Adipose tissue (tissue), 3 donors: ENCODE data around the gene TEDC2. TPM values are rescaled to one million over a fixed set of nuclear protein-coding genes. Genes with fewer than 3 reads are reported as not detected.
"Not testable (repeated sequence)": the region's sequence is repeated elsewhere in the genome, so short reads cannot be mapped to it uniquely, and the experiment has no call there.

Experiments
- H3K27ac ChIP-seq: one replicate; pipeline ENCODE4 v1.5.1; 2013; ENCODE audit warnings: low read depth, low read length
- WGBS, 3 donors: extraction: QIAGEN DNeasy Blood & Tissue Kit; methylation state at CpG; one replicate each; pipeline ENCODE4 v1.1.7; 2013; 5-methylcytosine and 5-hydroxymethylcytosine counted together
- polyA plus RNA-seq, 3 donors: library from polyadenylated mRNA; stranded (reverse); fragments of 200-250 nt; gene quantifications; one replicate each; pipeline ENCODE4 v1.2.3, GENCODE V29; 2013
- donor health status: healthy with polysubstance abuse.
- donor health status: Bipolar disorder and iron deficiency.
- donor health status: healthy.

Gene TEDC2
- polyA plus RNA-seq, 3 donors, result 0.38 to 0.92 (median 0.45) TPM

- H3K27ac ChIP-seq, result no peak overlapping the region
- 82 to 94% (median 86%) methylated on average over 12 to 14 of the region's 14 CpGs for WGBS, 3 donors
Observed at GRCh38 chr16:2472885-2473445, 13.1 kb downstream of the TEDC2 start.

DNA sequence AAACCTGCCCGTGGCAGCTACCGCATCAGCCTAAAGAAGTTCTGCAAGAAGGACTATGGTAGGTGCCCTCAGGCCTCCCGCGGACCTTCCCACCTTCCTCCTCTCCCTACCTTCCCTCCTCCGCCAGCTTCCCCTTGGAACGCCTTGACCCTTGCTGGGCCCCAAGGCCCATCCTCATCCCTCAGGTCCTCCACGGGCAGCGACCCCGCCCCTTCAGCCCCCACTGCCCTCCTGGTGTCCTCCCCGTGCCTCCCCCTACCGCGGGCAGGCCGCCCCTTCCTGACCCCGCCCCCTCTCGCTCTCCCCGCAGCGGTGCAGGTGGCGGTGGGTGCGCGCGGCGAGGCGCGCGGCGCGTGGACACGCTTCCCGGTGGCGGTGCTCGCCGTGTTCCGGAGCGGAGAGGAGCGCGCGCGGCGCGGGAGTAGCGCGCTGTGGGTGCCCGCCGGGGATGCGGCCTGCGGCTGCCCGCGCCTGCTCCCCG is 13.6 kb downstream of the TEDC2 start:
- 4 to 8% (median 8%) methylated on average over 21 to 49 of the region's 49 CpGs for WGBS, 3 donors
- no peak overlapping the region for H3K27ac ChIP-seq

DNA sequence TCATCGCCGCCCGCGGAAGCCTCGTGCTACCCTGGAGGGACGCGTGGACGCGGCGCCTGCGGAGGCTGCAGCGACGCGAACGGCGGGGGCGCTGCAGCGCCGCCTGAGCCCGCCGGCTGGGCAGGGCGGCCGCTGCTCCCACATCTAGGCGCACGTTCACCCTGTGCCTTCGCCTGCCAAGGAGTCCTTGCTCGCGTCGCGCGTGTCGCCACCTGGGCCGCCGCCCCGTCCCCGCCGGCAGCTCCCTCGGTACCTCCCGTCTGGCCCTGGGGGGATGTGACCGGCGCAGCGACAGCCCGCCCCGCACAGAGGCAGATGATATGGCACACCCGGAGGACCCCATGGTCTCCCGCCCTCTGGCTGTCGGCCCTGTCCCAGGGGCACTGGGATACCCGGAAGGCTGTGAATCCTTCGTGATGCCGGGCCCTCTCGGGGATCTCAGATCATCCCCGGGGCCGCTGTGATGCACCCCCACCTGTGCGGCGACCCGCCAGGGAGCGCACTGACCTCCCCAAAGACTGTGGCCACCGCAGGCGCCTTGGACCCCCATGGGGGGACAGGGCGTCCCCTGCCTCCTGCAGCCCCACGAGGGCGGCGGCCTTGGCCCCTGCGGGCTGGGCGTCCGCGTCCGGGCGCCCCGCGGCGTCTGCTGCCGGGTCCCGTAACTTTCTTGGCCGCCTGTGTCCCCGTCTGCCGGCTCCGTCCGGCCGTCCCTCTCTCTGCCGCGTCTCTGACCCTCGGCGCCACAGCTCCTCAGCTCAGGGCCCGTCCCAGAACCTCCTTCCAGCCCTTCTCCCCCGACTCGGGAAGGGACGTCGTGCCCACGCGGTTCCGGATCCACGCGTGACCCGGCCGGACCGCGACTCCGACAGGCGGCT is 14.3 kb downstream of the TEDC2 start:
- H3K27ac ChIP-seq, result peak overlapping the region; percentile 11
- 0 to 1% (median 0%) methylated on average over 74 to 100 of the region's 100 CpGs for WGBS, 3 donors

- peak within 1 kb of the TSS; percentile 11 for H3K27ac ChIP-seq
- WGBS, 3 donors, result 0 to 1% (median 1%) methylated on average over 23 to 75 of the region's 77 CpGs
Observed at GRCh38 chr16:2474877-2475412, 15.0 kb downstream of the TEDC2 start, which contains the start of gene TBC1D24. TBC1D24 (plus strand) TSS chr16:2475127; CDS start chr16:2496149, 21,022 bp downstream.

DNA sequence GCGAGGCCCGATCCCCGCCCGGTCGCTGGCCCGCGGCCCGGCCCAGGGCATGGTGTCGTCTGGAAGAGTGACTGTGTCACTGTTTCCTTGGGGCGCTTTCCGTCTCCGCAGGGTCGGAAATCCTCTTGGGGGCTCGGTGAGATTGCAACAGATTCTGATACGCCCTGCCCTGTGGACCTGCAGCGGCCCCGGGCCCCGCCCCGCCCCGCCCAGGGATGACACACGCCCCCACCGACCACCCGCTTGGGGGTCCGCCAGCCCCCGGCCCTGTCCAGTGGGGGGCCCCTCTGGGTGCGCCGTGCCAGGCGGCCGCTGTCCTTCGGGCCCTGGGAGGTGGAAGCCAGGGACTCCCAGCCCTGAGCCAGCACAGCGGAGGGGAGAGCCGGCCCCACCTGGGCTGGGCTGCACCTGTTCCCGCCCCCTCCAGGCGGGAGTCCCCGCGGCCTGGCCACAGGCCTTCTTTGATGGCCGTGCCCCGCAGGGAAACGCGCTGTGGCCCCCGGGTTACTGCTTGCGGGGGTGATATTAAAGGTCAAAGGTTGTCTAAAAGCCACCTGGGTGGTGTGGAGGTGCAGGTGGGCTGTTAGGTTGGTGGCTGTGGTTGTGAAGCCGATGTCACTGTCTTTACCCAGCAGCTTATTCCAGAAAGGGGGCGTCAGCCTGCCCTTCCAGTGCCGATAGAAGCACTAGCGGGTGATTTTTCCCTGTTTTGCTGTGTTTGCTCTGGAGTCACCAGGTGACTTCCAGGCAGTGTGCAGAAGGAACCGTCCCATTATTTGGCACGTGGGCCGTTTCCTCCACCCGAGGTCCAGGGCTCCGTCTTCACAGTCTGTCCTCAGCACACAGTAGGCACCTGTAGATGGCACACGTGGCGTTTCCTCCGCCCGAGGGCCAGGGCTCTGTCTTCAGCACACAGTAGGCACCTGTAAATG is 15.8 kb downstream of the TEDC2 start:
- WGBS, 3 donors, result 5 to 14% (median 11%) methylated on average over 51 to 55 of the region's 55 CpGs
- no peak overlapping the region for H3K27ac ChIP-seq

- no peak overlapping the region for H3K27ac ChIP-seq
- WGBS, 3 donors, result 50 to 94% (median 91%) methylated on average over 9 of the region's 9 CpGs
Observed at GRCh38 chr16:2476345-2476720, 16.4 kb downstream of the TEDC2 start.

GRCh38 chr16:2476741-2477140 is 16.8 kb downstream of the TEDC2 start:
- H3K27ac ChIP-seq, result no peak overlapping the region
- WGBS, 3 donors, result 19 to 85% (median 83%) methylated on average over 3 of the region's 3 CpGs

- WGBS, 3 donors, result 74 to 95% (median 95%) methylated on average over 3 of the region's 3 CpGs
- no peak overlapping the region for H3K27ac ChIP-seq
Observed at GRCh38 chr16:2477327-2477726, 17.4 kb downstream of the TEDC2 start.

- no peak overlapping the region for H3K27ac ChIP-seq
- 55 to 79% (median 75%) methylated on average over 8 of the region's 8 CpGs for WGBS, 3 donors
Observed at GRCh38 chr16:2478279-2478678, 18.4 kb downstream of the TEDC2 start.

DNA sequence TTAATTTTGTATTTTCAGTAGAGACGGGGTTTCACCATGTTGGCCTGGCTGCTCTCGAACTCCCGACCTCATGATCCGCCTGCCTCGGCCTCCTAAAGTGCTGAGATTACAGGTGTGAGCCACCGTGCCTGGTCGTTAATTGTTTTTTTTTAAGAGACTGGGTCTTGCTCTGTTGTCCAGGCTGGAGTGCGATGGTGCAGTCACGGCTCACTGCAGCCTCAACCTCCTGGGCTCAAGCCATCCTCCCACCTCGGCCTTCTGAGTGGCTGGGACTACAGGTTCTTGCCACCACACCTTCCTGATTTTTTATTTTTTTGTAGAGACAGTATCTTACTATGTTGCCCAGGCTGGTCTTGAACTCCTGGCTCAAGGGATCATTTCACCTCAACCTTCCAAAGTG is 20.1 kb downstream of the TEDC2 start:
- H3K27ac ChIP-seq, result not testable (repeated sequence)
- 91 to 95% (median 95%) methylated on average over 10 of the region's 10 CpGs for WGBS, 3 donors

- no peak overlapping the region for H3K27ac ChIP-seq
- WGBS, 3 donors, result 45 to 87% (median 80%) methylated on average over 12 of the region's 12 CpGs
Observed at GRCh38 chr16:2480948-2481347, 21.0 kb downstream of the TEDC2 start.

- no peak overlapping the region for H3K27ac ChIP-seq
- 25 to 86% (median 76%) methylated on average over 7 of the region's 7 CpGs for WGBS, 3 donors
Observed at GRCh38 chr16:2481676-2482075, 21.8 kb downstream of the TEDC2 start.

- H3K27ac ChIP-seq, result no peak overlapping the region
- WGBS, 3 donors, result 40 to 74% (median 72%) methylated on average over 13 of the region's 13 CpGs
Observed at GRCh38 chr16:2482249-2482648, 22.3 kb downstream of the TEDC2 start.

GRCh38 chr16:2482708-2483534 is 23.0 kb downstream of the TEDC2 start:
- 34 to 50% (median 48%) methylated on average over 30 to 32 of the region's 32 CpGs for WGBS, 3 donors
- no peak overlapping the region for H3K27ac ChIP-seq

DNA sequence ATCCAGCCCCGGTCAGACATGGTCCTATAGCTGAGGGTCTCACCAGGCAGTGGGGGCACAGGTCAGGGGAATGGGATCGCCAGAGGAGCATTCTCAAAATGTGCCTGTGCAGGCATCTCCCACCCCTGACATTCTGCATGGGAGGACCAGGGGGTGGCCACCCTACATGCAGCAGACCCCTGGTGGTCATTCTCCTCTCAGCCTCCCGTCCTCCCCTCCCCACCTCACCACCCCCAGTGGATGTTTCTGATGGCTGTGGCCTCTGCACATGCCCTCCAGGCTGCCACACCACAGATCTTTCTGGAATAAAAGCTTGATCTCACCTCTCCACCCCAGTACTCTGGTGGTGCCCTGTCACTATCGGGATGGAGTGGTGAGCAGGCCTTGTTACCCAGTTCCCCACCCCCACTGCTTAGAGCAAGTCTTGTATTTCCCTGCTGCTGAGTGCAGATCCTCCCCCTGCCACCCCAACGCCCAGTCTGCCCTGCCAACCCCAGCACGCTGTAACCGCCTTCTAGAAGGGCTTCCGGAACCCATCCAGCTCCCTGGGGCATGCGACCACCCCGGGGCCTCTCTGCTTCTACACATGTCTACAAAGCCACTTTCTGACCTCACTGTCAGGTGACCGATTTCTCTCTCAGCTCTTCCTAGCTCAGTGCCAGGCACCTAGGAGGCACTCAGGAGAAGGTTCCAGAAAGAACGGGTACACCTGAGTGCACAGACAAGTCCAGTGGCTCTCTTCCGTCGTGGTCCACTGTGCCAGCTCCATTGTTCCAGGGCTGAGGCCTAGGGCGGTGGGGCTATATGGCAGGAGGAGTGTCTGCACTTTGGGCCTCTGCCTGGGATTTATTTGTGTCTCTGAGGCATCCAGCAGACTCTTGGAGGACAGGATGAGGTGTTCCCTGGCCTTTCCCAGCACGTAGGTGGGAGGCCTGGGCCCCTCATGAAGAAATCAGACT is 24.3 kb downstream of the TEDC2 start:
- no peak overlapping the region for H3K27ac ChIP-seq
- 83 to 90% (median 86%) methylated on average over 16 of the region's 16 CpGs for WGBS, 3 donors

DNA sequence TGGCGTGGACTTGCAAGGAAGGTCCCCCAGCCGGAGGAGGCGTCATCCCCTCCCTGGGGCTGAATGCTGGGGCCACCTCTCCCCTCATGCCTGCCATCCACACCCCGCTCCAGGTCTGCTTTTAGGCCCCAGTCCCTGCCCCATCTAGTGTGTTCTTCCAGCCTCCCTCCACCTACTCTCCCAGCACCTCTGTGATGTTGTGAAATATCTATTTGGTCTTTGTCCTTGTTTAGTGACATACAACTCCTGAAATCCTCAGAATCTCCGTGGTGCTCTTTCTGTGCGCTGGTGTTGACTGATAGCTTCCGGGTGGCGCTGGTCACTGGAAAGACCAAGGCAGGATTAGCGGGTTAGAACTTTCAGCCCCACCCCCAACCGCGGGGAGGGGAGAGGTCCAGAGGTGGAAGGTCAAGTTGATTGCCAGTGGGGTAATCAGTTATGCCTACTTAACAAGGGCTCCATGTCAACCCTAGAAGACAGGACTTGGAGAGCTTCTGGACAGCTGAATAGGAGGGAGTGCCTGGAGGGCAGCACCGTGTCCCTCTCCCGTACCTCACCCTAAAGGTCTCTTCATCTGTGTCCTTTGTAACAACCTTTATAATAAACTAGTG is 25.1 kb downstream of the TEDC2 start:
- no peak overlapping the region for H3K27ac ChIP-seq
- 72 to 87% (median 85%) methylated on average over 12 to 13 of the region's 13 CpGs for WGBS, 3 donors
